ENCODE results near the gene WWTR1.

- no peak for TF ChIP-seq CTCF (IDR thresholded peaks at IDR 0.05; ENCODE audit: low read length)
- no peak for TF ChIP-seq EZH2 (IDR thresholded peaks at IDR 0.05; ENCODE audit: borderline replicate concordance, low read length)
Observed at GRCh38 chr3:149472030-149472797, 185.6 kb downstream of the WWTR1 start.

Measured in OCI-LY1 (cell line).